Raji (cell line): ENCODE measurements around the gene RAET1L.

Source experiments
- POLR2A ChIP-seq: IDR thresholded peaks from 2 replicates; pipeline ENCODE4 v1.6.1; 2011; ENCODE audit warnings: low read depth, low read length, control low read depth; ENCODE audit not compliant: insufficient read depth

RAET1L gene

GRCh38 chr6:150001295-150002008, 23.9 kb downstream of the RAET1L start:
- TF ChIP-seq POLR2A, result no peak

DNA sequence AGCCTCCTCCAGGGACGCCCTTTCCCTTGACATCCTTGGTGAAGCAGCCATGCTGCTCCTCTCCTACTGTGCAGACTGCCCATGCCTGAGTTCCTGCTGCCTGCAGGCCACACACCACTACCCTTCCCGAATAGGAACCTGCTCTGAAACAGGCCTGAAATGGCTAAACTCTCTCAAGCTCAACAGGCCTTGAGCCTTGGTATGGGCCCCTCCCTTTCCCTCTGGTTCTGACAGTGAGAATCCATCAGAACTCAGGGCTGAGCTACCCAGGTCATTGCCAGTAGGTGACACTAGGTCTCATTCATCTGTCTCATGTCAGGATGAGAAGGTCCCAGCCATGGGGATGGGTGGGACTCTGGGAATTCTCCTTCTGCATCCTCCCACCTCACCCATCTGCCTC, 25.7 kb downstream of the RAET1L start:
- TF ChIP-seq POLR2A, result no peak

GRCh38 chr6:149995971-149996370, 29.4 kb downstream of the RAET1L start:
- no peak for TF ChIP-seq POLR2A

DNA sequence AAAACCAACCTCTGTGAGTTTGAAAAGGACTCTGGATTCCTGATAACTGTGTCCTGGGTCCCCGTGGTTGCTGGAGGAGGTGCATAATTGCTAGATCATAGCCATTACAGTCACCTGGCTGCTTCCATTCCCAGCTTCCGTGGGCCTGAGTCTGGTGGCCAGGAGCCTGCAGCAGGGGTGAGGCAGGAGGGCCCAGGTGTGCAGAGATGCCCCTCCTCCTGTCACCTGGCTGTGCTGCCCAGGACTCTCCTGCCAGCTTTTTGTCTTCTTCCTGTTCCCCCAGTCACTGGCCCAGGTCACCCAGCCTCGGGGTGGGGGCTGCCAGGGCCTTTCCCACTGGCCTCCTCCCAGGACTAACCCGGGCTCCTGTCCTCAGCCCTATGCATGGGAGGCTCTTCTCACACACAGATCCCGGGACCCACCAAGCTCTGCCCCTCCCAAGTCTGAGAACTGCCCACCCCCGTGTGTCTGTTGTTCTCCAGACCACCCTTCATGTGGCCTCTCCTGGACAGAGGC, 30.0 kb downstream of the RAET1L start:
- TF ChIP-seq POLR2A, result no peak

GRCh38 chr6:149991838-149992237, 33.5 kb downstream of the RAET1L start:
- TF ChIP-seq POLR2A, result no peak

DNA sequence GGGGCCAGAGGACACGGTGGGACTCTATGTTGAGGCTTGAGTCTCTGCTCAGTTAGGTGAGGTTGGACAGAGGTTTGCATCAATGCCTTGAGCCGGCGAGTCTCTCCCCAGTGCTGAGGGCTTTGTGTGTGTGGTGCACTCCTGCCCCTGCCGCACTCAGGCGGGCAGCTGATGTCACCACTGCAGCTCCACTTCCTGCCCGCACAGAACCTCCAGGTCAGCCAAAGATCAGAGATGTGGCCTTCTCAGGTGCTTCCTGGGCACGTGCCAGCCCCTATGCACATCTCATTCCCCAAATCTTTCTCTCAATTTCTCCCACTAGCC, 33.9 kb downstream of the RAET1L start:
- TF ChIP-seq POLR2A, result 0 out of 2 replicates have a peak, but pooled peaks have one; percentile 29

DNA sequence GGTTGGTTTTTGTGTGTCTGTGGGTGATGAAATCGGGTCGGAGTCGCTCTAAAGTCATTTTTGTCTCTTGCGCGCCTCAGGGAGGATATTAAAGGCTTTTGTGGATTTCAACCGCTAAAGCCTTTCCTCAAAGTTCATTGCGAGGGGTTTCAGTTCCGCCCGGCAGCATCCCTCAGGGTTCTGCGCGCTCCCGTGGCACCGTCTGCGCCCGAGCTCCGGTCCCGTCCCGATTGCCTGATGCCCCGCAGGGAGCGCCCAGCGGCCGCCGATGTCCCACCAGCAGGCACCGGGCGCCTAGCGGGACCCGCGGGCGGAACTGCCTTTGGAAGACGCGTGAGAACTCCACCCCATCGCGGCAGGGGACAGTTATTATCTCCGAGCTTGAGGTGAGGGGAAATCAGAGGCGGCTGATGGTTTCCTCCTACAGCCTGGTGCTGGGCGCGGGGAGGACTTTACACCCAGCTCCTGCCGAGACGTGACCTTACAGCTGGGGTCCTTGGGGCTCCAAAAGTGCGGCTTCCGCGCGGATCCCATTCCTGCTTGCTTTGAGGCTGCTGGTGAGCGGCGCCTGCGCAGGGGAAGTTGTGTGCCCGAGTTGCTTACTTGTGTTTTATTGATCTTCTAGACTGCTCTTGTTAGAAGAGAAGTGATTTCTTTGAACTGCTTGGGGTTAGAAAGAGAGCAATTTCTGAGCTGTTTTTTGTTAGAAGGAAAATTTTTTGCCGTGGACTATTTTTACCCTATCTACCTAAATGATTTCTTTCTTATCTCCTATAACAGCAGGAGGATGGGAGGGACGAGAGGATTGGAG, 34.5 kb downstream of the RAET1L start:
- no peak for TF ChIP-seq POLR2A

- no peak for TF ChIP-seq POLR2A
These were observed 35.1 kb downstream of the RAET1L start for GRCh38 chr6:149990212-149990660.

DNA sequence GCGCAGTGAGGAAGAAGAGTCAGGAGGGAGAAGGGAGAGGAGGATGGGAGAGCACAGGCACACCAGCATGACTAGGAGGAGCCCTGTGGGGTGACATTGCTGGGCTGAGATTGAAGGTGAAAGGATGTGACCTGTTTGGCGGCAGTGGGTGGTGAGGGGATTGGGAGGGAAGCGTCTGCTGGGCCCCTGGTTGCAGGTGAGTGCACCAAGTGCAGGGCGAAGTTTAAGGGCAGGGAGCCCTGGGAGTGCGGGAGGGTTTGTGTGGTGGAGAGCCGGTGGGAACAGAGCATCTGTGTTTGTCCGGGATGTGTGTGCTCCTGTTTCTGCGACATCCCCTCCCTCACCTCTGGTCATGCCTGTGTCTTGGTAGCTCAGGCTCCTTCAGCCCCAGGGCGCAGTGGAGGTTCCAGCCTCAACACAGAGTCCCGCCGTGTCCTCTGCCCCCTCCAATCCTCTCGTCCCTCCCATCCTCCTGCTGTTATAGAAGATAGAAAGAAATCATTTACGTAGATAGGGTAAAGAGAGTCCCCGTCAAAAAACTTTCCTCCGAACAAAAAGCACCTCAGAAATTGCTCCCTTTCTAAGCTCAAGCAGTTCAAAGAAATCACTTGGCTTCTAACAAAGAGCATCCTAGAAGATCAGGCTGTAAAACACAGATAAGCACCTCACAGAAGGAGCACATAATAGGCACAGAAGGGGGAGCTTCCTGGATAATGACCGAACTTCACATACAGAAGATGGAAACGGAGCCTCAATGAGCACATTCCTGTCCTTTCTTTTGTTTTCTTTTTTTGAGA, 36.6 kb downstream of the RAET1L start:
- no peak for TF ChIP-seq POLR2A

DNA sequence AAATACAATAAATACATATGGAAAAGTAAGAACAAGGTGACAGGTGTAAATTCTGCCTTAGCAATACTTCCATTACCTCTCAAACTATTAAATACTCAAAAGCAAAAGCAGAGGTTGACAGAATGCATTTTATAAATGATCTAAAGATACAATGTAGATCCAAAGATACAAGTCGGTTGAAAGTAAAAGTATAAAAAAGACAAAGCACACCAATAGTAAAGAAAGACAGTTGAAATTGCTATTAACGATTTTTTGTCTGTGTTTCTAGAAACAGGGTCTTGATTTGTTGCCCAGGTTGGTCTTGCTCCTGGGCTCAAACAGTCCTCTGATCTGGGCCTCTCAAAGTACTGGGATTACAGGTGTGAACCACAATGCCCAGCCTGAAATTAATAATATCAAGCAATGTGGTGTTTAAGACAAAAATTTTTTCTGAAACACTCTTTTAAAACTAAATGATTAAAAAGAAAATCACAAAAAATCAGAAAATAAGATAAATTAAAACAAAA, 37.7 kb downstream of the RAET1L start:
- TF ChIP-seq POLR2A, result no peak

- no peak for TF ChIP-seq POLR2A
These were observed 39.8 kb downstream of the RAET1L start for GRCh38 chr6:149985481-149985937.

DNA sequence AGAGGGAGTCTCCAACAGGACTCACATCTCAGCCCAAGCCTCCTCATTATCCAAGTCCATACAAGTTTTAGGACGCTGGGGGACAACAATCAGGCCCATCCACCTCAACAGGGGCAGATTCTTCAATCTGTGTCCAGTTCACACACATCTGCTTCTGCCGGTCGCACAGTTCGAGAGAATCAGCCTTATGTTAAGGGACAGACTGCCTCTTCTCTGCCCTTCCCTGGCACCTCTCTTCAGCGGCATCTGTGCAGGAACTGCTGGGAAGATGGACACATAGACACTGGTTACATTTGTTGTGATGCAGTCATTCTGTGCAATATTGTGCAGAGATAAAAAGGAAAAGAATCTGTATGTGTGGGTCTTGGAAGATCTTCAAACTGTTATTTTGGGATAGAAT, 40.6 kb downstream of the RAET1L start:
- no peak for TF ChIP-seq POLR2A

DNA sequence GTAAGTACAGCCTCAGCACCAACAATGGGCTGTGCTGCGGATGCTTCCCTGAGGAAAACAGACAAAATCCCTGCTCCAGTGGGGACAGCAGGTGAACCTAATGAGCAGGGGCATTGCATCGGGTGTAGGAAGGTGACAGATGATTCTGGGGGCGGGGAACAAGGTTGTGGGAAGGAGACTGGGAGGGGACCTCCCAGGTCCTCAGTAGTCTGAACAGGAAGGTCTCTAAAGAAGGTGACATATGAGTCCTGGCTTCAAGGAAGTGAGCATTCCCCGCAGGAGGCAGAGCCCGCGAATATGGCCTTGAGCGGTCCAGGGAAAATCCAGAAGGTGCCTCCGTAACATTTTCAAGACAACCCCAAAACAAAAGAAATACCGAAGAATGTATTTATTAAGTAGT, 42.2 kb downstream of the RAET1L start:
- TF ChIP-seq POLR2A, result no peak

- TF ChIP-seq POLR2A, result no peak
These were observed 46.0 kb downstream of the RAET1L start for GRCh38 chr6:149979293-149979692.

DNA sequence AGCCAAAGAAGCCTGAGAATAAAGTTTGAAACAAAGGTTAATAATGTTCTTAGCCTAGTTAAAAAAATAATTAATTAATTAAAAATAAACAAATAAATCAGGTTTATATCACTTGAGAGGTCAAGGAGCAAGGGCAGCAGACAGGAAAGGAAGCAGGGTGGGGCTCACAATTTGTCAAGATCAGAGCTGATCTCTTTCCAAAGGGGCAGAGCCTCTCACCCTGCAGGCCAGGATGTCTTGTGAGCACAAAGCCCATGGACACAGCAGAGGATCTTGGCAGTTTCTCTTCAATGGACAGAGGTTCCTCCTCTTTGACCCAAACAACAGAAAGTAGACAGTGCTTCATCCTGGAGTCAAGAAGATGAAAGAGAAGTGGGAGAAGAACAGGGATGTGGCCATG, 46.7 kb downstream of the RAET1L start:
- TF ChIP-seq POLR2A, result no peak
